Osteoblast (primary cell): ENCODE measurements around the gene PPP5C. TPM values are rescaled to one million over a fixed set of nuclear protein-coding genes. Genes with fewer than 3 reads are reported as not detected.

Source experiments
- DNase-seq: peaks from one replicate; pipeline ENCODE4 v3.0.0; 2011; ENCODE audit warnings: low spot score, mixed read lengths; ENCODE audit not compliant: insufficient read length; ENCODE audit errors: missing footprints
- H2AFZ ChIP-seq: 2 replicates; pipeline ENCODE4 v1.6.0; 2011; ENCODE audit warnings: mild to moderate bottlenecking, low read length
- H3K27ac ChIP-seq: 2 replicates; pipeline ENCODE4 v1.5.1; 2011; ENCODE audit warnings: mild to moderate bottlenecking, low read depth, low read length, moderate library complexity
- H3K27me3 ChIP-seq: 2 replicates; pipeline ENCODE4 v1.6.0; 2012; ENCODE audit warnings: mild to moderate bottlenecking, control low read depth, inconsistent platforms, low read length, moderate library complexity; ENCODE audit not compliant: insufficient read depth
- H3K36me3 ChIP-seq: 2 replicates; pipeline ENCODE4 v1.5.1; 2011; ENCODE audit warnings: mild to moderate bottlenecking, low read length, control low read depth, moderate library complexity; ENCODE audit not compliant: insufficient read depth
- H3K4me1 ChIP-seq: 2 replicates; pipeline ENCODE4 v1.5.1; 2011; ENCODE audit warnings: mild to moderate bottlenecking, low read length, control low read depth, moderate library complexity; ENCODE audit not compliant: insufficient read depth
- H3K4me2 ChIP-seq: 2 replicates; pipeline ENCODE4 v1.6.0; 2011; ENCODE audit warnings: mild to moderate bottlenecking, low read length; ENCODE audit not compliant: insufficient read depth
- H3K4me3 ChIP-seq: fragments of 200-600 bp; sonication (generic); 3 replicates; pipeline ENCODE4 v1.5.1; 2012; ENCODE audit warnings: mild to moderate bottlenecking, low read length, inconsistent platforms; ENCODE audit not compliant: insufficient read depth
- H3K79me2 ChIP-seq: 2 replicates; pipeline ENCODE4 v1.6.0; 2012; ENCODE audit warnings: mild to moderate bottlenecking, low read length, control low read depth, inconsistent platforms; ENCODE audit not compliant: insufficient read depth
- H3K9me3 ChIP-seq: 2 replicates; pipeline ENCODE4 v1.5.1; 2011; ENCODE audit warnings: low read depth, low read length, control low read depth
- H4K20me1 ChIP-seq: 2 replicates; pipeline ENCODE4 v1.6.0; 2012; ENCODE audit warnings: mild to moderate bottlenecking, low read length, control low read depth; ENCODE audit not compliant: insufficient read depth
- total RNA-seq: library from RNA; depleted of rRNA; stranded (reverse); fragments of >200 nt; gene quantifications from 2 replicates; pipeline ENCODE4 v1.2.3, GENCODE V29; 2012
- TF ChIP-seq, protein P1 (sequence below): IDR thresholded peaks from 2 replicates; pipeline ENCODE4 v1.5.1; 2011; ENCODE audit warnings: mild to moderate bottlenecking, low read depth, low read length, moderate library complexity; ENCODE audit errors: extremely low read depth

Gene PPP5C
- 34.8 and 36.6 TPM in 2 replicates for total RNA-seq

DNA sequence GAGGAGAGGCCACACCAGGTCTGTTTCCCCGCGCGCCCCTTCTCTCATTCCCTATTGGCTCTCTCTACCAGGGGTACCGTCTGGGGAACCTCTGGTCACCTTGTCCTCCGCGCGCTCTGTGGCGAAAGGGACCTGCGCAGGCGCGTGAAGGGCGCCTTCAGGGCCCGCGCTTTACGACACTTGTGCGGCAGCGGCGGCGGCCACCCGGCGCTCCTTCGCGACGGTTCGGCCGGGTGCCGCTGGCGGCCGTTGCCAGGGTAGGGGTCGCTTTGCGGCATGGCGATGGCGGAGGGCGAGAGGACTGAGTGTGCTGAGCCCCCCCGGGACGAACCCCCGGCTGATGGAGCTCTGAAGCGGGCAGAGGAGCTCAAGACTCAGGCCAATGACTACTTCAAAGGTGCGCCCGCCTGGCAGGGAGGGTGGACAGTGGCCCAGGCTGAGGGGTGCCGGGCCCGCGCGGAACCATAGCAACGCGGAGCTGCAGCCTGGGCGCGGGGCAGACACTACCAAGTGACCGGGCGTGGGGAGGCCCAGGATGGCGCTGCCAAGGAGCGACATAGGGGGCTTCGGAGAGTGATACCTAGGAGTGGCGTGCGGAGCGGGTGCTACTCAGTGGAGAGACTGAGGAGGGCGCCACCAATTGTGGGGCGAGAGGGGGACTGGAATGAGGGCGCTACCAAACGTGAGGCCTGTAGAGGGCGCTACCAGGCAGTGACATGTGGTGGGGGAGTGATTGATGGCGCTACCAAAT, at the start of gene PPP5C:
TSS of gene PPP5C (plus strand) at position 267 of the 751 bp plus-strand sequence. CDS start at position 277, 10 bp downstream.
- no peaks in the 10 kb centered on the region for H3K9me3 ChIP-seq
- H3K79me2 ChIP-seq = peaks cover 44% of the 10 kb centered on the region
- peaks cover 11% of the 10 kb centered on the region for H3K27me3 ChIP-seq
- peaks cover 7% of the 10 kb centered on the region for H4K20me1 ChIP-seq
- peak within 1 kb of the TSS; percentile 98 for H3K4me2 ChIP-seq
- no peaks in the 10 kb centered on the region for H3K36me3 ChIP-seq
- TF ChIP-seq, protein P1, sequence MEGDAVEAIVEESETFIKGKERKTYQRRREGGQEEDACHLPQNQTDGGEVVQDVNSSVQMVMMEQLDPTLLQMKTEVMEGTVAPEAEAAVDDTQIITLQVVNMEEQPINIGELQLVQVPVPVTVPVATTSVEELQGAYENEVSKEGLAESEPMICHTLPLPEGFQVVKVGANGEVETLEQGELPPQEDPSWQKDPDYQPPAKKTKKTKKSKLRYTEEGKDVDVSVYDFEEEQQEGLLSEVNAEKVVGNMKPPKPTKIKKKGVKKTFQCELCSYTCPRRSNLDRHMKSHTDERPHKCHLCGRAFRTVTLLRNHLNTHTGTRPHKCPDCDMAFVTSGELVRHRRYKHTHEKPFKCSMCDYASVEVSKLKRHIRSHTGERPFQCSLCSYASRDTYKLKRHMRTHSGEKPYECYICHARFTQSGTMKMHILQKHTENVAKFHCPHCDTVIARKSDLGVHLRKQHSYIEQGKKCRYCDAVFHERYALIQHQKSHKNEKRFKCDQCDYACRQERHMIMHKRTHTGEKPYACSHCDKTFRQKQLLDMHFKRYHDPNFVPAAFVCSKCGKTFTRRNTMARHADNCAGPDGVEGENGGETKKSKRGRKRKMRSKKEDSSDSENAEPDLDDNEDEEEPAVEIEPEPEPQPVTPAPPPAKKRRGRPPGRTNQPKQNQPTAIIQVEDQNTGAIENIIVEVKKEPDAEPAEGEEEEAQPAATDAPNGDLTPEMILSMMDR = peak; percentile 96
- peaks cover 29% of the 10 kb centered on the region for H3K4me1 ChIP-seq
- H2AFZ ChIP-seq = peak within 1 kb of the TSS; percentile 99
- H3K4me3 ChIP-seq = peak within 1 kb of the TSS; percentile 100
- H3K27ac ChIP-seq = peak within 1 kb of the TSS; percentile 93
- peak; percentile 99 for DNase-seq

DNA sequence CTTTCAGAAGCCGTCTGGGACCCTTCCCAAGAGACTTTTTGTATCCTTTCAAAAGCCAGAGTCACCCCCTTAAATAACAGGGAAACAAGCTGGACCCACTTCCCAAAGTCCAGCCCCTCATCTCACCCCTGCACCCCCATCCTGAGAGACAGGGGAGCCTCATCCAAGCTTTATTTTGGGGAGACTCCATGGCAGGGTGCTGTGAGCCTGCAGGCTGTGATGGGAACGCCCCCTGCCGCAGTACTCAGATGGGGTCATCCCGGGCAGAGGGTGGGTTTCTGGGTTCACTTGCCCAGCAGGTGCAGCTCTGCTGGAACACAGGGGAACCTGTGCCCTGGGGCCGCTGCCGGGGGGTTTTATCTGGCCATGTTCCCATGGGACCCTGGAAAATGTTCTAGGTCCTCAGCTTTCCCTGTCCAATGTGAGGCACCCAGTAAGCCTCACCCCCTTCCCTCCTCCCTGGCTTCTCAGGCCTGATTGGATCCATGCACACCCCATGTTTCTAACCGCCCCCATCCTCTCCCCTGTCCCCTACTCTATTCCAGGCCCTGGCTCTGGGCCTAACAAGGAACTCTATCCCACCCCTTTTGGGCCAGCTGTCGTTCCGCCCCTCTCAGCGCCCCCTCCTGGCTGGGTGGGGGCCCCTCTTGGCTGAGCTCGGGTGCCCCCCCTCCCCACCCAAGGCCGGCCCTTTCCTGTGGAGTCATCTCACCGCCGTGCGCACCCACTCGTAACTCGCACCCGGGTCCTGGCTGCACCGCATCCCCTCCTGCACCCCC, 49.0 kb upstream of the PPP5C start:
- Histone ChIP-seq H3K4me3 (no peak overlapping the region), H2AFZ (no peak overlapping the region)

DNA sequence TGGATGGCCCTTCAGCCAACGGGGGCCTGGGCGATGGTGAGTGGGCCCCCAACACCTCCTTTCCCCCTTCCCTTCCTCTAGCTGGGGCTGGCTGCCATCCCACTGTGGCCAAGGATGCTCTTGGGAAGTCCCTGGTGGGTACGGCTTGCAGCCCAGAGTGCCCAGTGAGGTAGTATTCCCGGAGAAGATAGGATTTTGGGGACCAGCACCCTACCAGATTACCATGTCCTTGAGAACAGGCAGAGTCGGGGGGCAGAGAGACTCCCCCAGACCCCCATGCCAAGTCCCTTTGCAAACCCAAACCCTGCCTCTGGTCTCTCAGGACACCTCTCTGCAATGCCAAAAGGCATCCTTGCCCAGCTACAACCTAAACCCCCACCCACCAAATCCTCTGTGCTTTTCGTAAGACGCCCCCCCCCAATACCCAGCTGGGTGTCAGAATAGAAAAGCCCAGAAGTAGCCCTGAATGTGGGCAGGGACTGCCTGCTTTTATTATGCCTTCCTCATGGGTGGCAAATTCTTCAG, 48.3 kb upstream of the PPP5C start:
- peak; percentile 85 for DNase-seq
- H3K27me3 ChIP-seq = peaks cover 30% of the 10 kb centered on the region
- no peaks in the 10 kb centered on the region for H3K36me3 ChIP-seq
- peaks cover 6% of the 10 kb centered on the region for H3K4me1 ChIP-seq
- H3K4me3 ChIP-seq = no peak overlapping the region
- no peaks in the 10 kb centered on the region for H3K79me2 ChIP-seq
- H3K9me3 ChIP-seq = no peaks in the 10 kb centered on the region
- H3K27ac ChIP-seq = no peak overlapping the region
- H2AFZ ChIP-seq = no peak overlapping the region
- H4K20me1 ChIP-seq = no peaks in the 10 kb centered on the region
- TF ChIP-seq, protein P1 = no peak
- H3K4me2 ChIP-seq = peak overlapping the region; percentile 32

More for the DNA sequence above, 49.0 kb upstream of the PPP5C start:
- DNase-seq = peak; percentile 74
- Histone ChIP-seq H3K36me3 (no peaks in the 10 kb centered on the region), H3K9me3 (no peaks in the 10 kb centered on the region), H3K27ac (no peak overlapping the region), H3K4me1 (peaks cover 6% of the 10 kb centered on the region), H3K27me3 (peaks cover 30% of the 10 kb centered on the region), H3K79me2 (no peaks in the 10 kb centered on the region), H4K20me1 (no peaks in the 10 kb centered on the region), H3K4me2 (no peak overlapping the region)
- TF ChIP-seq, protein P1 = no peak
